ENCODE data around the gene AGFG1.
"Not testable (repeated sequence)": the region's sequence is repeated elsewhere in the genome, so short reads cannot be mapped to it uniquely, and the experiment has no call there.

AGFG1 gene

DNA sequence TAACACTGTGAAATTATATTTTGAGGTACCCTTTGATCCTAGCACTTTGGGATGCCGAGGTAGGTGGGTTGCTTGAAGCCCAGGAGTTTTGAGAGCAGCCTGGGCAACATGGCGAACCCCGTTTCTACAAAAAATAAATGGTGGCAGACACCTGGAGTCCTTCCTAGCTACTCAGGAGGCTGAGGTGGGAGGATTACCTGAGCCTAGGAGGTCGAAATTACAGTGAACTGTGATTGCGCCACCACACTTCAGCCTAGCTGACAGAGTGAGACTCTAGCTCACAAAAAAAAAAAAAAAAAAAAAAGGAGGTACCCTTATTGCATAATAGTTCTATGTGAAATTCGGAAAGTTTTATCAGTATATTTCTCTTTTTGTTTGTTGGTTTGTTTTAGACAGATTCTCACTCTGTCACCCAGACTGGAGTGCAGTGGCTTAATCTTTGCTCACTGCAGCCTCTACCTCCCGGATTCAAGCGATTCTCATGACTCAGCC, 67.6 kb downstream of the AGFG1 start:
- no peak for DNase-seq (ENCODE audit: low read depth)

DNA sequence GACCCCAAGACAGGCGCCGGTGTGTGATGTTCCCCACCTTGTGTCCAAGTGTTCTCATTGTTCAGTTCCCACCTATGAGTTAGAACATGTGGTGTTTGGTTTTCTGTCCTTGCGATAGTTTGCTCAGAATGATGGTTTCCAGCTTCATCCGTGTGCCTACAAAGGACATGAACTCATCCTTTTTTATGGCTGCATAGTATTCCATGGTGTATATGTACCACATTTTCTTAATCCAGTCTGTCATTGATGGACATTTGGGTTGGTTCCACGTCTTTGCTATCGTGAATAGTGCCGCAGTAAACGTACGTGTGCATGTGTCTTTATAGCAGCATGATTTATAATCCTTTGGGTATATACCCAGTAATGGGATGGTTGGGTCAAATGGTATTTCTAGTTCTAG, 68.4 kb downstream of the AGFG1 start:
- DNase-seq (ENCODE audit: low read depth), result not testable (repeated sequence)

DNA sequence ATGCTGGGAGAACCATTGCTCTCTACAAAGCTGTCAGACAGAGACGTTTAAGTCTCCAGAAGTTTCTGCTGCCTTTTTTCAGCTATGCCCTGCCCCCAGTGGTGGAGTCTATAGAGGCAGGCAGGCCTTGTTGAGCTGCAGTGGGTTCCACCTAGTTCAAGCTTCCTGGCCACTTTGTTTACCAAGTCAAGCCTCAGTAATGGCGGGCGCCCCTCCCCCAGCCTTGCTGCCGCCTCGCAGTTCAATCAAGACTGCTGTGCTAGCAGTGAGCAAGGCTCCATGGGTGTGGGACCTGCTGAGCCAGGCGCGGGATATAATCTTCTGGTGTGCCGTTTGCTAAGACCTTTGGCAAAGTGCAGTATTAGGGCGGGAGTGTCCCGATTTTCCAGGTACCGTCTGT, 74.0 kb downstream of the AGFG1 start:
- DNase-seq (ENCODE audit: low read depth), result no peak

DNA sequence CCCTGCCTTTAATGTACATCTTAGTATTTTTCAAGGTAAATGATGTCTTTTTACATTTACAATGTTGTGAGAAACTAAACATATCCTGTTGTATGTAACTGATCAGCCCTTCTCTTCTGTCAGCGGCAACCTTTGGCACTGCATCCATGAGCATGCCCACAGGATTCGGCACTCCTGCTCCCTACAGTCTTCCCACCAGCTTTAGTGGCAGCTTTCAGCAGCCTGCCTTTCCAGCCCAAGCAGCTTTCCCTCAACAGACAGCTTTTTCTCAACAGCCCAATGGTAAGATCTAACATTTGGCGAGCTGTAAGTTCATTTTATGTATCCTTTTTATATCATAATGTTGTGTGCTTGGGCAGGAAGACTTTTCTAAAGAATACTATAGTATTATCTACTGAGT, 79.9 kb downstream of the AGFG1 start:
- DNase-seq (ENCODE audit: low read depth), result no peak

DNA sequence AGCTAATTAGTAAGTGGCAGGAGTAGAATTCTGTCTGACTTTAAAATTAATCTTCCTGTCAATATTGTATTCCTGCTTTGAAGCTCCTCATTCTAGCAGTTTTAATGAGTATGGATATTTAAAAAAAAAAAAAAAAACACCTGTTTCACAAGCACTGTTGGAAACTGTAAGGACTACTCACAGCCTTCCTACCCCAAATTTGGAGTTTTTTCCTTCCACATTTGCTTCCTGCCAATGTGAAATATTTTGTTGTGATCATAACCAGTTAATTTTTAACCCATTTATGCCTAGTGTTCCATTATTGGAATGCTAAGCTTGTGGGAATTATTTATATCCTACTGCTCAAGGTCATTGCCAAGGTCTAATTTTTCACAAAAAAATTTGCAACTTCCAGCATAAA, 90.6 kb downstream of the AGFG1 start:
- DNase-seq (ENCODE audit: low read depth), result no peak

DNA sequence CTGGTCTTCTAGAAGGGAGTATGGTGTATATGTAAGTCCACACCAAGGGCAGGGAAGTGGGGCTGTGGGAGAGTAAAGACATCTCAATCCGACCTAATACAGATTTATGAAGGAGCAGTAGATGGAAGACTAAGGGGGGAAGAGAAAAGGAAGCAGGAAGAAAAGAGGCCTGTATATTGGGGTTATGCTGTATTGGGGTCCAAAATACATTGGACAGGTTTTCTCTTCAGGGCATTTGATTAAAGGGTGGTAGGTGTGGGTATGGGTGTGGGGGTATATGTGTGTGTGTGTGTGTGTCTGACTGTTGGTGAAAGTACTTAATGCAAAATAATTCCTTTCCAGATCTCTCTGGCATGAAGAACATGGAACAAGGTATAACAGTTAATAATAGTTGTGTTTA, 93.1 kb downstream of the AGFG1 start:
- no peak for DNase-seq (ENCODE audit: low read depth)

DNA sequence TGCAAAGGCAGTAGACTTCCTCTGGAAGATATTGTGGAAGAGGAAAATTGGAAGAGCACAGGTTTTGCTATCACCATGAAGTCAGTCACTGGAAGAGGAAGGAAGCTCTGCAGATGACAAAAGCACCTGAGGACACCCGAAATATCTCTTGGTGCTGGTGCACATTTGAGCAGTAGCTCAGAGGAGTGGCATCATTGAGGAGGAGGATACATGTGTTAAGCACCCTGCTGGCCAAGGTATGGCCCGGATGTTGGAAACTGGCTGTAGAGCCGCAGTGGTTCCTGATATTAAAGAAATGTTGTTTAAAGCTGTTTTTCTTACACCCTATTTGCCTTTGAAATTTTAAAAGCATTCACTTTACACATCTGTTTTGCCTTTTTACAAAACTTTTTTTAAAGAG, 94.1 kb downstream of the AGFG1 start:
- DNase-seq (ENCODE audit: low read depth), result no peak

DNA sequence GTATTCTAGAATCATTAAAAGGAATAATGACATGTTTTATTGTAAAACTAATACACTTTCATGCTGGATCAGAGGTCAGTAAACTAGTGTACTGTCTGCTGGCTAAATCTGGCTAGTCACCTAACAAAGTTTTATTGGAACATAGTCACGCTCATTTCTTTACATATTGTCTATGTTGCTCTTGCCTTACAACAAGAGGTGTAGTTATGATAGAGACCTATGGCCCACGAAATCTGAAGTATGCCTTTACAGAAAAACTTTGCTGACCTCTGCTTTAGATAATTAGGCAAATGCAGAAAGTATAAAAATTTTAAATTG, 96.9 kb downstream of the AGFG1 start:
- DNase-seq (ENCODE audit: low read depth), result no peak

DNA sequence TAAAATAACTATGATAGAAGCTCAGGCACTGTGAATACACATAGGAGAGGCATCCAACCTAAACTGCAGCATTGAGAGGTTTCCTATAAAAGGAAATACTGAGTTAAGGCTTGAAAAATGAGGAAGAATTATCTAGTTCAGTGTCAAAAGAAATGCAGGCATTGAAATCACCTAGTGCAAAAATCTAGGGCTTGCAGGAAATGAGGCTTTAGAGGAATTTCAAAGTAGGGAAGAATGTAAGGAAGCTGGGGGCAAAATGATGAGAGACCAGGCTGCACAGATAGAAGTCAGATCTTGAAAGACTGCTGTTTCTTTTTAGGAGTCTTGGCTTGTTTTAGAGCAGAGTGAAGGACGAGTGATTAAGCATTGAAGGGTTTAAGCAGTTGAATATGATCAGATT, 98.7 kb downstream of the AGFG1 start:
- no peak for DNase-seq (ENCODE audit: low read depth)

DNA sequence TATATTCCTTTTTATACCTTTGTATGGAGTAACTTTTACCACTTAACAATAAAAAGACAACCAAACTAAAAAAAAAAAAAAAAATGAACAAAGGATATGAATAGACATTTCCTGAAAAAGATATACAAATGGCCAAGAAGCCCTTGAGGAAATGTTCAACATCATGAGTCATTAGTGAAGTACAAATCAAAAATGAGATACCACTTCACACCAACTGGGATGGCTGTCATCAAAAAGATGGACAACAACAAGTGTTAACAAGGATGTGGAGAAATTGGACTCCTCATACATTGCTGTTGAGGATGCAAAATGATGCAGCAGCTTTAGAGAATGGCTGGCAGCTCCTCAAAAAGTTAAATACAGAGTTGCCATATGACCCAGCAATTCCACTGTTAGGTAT, 104.2 kb downstream of the AGFG1 start:
- no peak for DNase-seq (ENCODE audit: low read depth)

DNA sequence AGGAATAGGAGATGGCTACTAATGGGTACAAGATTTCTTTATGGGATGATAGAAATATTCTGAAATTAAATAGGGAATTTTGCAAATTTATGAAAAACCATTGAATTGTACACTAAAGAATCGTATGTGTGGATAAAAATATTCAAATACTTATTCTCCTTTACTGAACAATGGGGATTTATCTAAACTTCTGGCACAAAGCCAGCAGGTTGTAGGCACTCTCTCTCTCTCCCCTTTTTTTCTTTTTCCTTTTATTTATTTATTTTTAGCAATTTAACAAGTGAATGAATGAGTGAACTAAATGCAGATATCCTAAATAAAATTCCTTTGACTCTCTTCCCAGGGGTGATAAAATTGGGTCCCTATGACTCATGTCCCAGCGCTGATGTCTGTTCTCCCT, 104.9 kb downstream of the AGFG1 start:
- DNase-seq (ENCODE audit: low read depth), result no peak

DNA sequence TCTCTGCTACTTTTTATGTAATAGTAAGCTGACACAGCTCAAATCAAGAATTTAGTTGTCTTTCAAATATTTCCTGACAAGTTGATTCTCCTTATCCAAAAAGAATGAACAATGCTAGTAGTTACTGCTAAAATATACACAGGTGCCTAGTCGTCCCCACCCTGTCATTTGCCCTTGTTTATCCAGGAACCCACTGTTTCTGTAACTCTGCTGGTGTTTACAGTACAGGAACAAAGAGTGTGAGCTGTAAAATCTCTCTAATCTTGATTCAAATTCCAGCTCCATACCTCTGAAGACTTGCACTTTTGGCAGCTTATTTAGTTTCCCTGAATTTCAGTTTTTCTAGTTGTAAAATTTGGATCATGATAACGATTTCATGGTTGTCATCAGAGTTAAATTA, 105.6 kb downstream of the AGFG1 start:
- DNase-seq (ENCODE audit: low read depth), result no peak

DNA sequence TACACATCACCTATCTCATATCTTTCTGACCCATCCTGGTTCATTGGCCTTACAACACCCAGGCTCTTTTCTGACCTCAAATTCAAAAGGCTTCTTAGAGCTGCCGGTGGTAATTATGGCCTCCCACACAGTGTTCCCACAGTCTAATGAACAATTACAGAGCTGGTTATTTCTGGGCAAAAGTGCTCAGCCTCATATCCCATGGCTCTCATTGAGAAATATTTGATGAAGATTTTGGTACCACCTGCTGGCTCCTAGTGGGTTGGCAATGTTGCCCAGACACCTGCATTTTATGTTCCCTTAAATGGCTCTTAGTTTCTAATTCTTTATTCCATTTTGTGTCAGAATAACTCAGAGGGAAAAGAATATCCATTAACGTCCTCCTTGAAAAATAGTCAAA, 106.7 kb downstream of the AGFG1 start:
- no peak for DNase-seq (ENCODE audit: low read depth)

DNA sequence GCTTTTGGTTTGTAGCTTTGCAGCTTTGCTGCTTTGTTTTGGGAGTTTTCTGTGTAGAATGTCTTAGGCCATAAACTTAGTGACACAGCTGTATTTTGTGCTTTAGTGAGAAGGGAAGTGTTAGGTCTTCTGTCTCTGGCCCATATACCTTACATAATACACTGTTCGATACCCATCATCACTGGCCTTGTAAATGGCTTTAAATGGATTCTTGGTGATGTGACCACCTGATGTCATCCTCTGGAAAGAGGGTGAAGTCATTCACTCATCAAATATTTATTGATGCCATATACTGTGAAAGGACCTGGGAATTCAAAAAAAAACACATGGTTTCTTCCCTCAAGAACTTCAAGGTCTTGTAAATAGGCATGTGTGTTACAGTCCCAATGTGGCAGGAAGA, 107.8 kb downstream of the AGFG1 start:
- no peak for DNase-seq (ENCODE audit: low read depth)

DNA sequence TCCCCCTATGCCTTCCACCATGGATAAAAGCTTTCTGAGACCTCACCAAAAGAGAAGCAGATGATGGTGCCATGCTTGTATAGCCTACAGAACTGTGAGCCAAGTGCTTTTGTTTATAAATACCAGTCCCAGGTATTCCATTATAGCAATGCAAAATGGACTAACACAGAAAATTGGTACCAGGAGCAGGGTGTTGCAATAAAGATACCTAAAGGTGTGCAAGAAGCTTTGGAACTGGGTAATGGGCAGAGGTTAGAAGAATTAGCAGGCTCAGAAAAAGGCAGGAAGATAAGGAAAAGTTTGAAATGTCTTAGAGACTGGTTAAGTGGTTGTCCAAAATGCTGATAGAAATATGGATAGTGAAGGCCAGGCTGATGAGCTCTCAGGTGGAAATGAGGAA, 110.4 kb downstream of the AGFG1 start:
- no peak for DNase-seq (ENCODE audit: low read depth)

DNA sequence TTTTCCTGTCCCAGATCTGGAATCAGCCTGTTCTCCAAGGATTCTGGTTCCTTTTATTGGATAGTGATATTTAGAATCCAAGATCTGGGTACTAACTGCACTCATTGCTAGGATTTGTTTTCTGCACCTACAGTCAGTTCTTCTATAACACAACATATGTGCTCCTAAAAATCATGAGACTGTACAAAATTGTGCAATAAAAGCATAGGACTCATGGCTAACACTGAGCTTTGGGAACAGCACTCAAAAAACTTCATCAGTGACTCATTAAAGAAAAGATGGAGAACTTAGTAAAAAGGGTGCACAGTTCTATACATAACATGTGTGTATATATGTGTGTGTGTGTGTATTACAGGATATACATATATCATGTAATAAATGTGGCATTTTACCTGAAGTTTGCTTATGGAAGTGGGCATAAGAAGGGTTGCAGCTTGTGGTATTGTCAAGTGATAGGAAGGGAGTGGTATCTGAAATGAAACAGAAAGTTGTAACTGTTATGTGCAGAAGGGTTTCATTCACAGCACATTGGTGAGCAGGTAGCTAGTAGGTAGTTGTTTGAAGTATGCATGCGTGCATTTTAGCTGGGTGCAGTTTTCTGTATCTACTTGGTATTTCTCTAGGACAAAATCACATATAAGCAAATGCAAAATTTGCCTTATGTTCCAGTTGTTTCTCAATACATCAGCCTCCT, 120.9 kb downstream of the AGFG1 start:
- DNase-seq (ENCODE audit: low read depth), result no peak

DNA sequence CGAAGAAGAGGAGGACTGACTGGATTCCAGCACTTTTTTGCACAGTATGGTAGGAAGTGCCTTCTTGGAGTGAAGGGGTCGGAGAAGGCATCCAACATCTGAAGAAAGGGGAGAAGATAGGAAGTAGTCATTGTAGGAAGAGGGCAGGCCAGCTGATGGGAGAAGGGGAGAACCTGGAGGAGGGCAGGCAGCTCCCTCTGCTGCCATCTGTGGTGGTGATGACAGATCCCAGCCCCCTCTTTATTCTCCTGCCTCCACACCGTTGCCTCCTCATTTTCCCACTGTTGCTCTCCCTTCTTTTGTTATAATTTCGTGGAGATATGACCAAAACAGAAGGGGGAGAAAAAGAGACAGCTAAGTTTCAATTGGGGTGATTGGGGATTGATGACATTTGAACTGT, 123.8 kb downstream of the AGFG1 start:
- no peak for DNase-seq (ENCODE audit: low read depth)

DNA sequence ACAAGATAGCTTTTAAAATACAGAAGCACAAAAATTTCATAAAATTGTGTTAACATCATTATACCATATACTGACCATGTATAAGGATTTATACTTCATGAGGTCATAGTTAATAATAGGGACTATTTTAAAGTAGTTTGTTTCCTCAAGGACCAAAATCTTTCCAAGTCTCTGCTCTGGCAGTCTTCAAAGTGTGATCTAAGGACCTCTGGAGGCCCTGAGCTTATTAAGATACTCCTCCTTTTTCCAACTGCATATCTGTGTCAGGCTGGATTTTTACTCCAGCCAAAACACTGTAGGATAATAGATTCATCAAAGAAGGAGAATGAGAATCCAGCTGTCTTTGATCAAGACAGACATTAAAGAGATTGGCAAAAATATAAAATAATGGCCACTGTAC, 125.1 kb downstream of the AGFG1 start:
- DNase-seq (ENCODE audit: low read depth), result no peak

DNA sequence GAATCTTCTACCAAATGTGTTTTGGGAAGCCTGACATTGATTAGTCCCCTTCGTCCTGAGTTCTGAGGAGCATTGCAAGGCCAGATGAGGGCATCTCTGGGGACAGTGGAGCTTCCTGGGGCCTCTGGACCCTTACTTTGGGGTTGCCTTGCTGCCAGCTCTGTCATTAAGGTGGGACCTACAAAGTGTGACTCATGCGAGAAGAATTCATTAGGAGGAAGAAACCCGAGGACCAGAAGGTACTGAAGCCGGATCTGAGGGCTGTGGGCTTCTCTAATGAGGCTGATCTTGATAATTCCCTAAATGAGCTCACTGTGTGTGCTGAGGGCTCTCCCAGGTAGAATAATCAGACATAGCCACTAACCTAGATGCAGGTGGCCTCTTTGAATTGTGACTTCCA, 126.0 kb downstream of the AGFG1 start:
- no peak for DNase-seq (ENCODE audit: low read depth)

DNA sequence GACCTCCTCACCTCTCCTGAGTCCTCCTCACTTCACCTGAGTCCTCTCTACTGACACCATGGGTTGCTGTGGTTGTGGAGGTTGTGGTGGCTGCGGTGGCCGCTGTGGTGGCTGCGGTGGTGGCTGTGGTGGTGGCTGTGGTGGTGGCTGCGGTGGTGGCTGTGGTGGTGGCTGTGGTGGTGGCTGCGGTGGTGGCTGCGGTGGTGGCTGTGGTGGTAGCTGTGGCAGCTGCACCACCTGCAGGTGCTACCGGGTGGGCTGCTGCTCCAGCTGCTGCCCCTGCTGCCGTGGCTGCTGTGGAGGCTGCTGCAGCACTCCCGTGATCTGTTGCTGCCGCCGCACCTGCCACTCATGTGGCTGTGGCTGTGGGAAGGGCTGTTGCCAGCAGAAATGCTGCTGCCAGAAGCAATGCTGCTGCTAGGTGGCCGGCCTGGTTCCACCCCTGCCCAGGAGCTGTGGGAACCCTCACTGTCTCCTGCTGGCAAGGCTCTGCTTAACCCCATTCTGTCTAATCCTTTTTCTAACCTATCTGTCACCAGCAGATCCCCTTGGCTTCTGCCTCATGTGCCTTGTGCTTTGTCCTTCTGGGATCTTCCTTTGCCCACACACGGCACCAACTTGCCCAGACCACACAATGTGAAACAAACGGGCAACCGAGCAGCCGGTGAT, 127.0 kb downstream of the AGFG1 start, which contains the start of gene SCYGR2:
TSS of gene SCYGR2 (plus strand) at position 59 of the 669 bp plus-strand sequence. CDS start at position 59, 0 bp downstream.
- not testable (repeated sequence) for DNase-seq (ENCODE audit: low read depth)

DNA sequence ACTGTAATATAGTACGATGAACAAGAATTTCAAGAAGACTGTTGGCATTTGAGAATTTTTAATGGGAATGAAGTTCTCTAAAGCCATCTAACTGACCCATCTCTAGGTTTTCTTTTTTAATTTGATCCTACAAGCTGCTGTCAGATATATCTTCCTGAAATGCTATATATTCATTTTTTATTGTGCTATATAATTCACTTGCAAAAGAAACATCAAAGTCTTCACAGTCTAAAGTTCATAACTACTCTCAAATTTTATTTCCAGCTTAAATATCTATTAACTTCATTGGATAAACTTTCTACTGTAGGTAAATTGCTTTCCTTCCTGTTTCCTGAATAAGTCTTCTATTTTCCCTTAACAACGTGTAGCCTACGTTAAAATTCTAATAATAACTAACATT, 130.4 kb downstream of the AGFG1 start:
- no peak for DNase-seq (ENCODE audit: low read depth)

DNA sequence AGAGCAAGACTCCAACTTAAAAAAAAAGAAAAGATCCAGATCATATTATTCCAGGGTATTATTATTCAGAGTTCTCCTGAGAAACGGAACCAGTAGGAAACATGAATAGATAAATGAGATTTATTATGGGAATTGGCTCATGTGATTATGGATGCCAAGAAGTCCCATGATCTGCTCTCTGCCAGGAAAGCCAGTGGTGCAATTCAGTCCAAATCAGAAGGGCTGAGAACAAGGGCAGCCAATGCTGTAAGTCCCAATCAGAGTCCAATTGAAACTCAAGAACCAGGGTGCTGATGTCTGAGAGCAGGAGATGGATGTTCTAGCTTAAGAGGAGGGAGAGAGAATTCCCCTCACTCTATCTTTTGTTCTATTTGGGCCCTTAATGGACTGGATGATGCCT, 134.5 kb downstream of the AGFG1 start:
- no peak for DNase-seq (ENCODE audit: low read depth)

DNA sequence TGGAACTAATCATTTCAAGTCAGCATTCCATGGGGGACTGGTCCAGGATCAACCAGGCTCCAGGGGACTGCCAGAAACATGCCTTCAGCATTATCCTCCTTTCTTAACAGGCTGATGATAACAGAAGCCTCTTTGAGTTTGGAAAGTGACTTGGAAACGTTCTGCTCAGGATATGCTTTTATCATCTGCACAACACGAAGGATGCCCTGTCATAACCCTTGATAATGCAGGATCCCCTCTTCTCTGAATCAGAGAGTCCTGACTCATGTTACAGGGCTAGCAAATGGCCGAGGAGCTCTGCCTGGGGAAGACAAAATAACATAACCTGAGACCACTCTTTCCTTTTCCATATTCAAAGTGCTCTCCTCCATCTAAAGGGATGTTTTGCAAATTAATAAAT, 136.0 kb downstream of the AGFG1 start:
- DNase-seq (ENCODE audit: low read depth), result no peak

All from HS-5 (cell line).